ENCODE results near the gene CDK9. TPM values are rescaled to one million over a fixed set of nuclear protein-coding genes. Genes with fewer than 3 reads are reported as not detected.

CDK9 gene
- total RNA-seq = 81.1 and 86.7 TPM in 2 replicates

GRCh38 chr9:127785933-127786772 is at the start of gene CDK9:
Gene CDK9 (plus strand): TSS chr9:127786034. CDS start chr9:127786149, 115 bp downstream.

GRCh38 chr9:127778280-127779135 is 7.3 kb upstream of the CDK9 start, which contains the start of gene SH2D3C:
Gene SH2D3C (minus strand): TSS chr9:127778666. CDS start chr9:127778627, 39 bp downstream.

GRCh38 chr9:127802576-127803443 is 17.0 kb downstream of the CDK9 start, which contains the start of gene FPGS:
Gene FPGS (plus strand): TSS chr9:127802882. CDS start chr9:127802925, 43 bp downstream.

Other genes starting within 250 kb of the CDK9 start
- gene STXBP1, start 173.8 kb upstream of the CDK9 start, total RNA-seq = 9.4 and 13.0 TPM in 2 replicates
- 0.09 TPM in 1 of 2 replicates, not detected in the other for gene CFAP157, start 79.0 kb upstream of the CDK9 start, total RNA-seq
- gene PTRH1, start 70.4 kb upstream of the CDK9 start, total RNA-seq = 15.6 and 20.7 TPM in 2 replicates
- not detected in 2 replicates for gene TTC16, start 70.0 kb upstream of the CDK9 start, total RNA-seq
- 4.9 and 5.5 TPM in 2 replicates for gene TOR2A, start 50.7 kb upstream of the CDK9 start, total RNA-seq
- gene SH2D3C, start 7.4 kb upstream of the CDK9 start, total RNA-seq = 51.5 and 72.8 TPM in 2 replicates
- 43.0 and 50.4 TPM in 2 replicates for gene FPGS, start 16.8 kb downstream of the CDK9 start, total RNA-seq
- 24.6 and 29.1 TPM in 2 replicates for gene ENG, start 68.6 kb downstream of the CDK9 start, total RNA-seq
- 17.0 and 17.6 TPM in 2 replicates for gene AK1, start 91.6 kb downstream of the CDK9 start, total RNA-seq
- gene ST6GALNAC6, start 113.6 kb downstream of the CDK9 start, total RNA-seq = 36.9 and 41.7 TPM in 2 replicates
- 25.5 and 29.6 TPM in 2 replicates for gene ST6GALNAC4, start 131.0 kb downstream of the CDK9 start, total RNA-seq
- 0.87 and 1.7 TPM in 2 replicates for gene PIP5KL1, start 144.7 kb downstream of the CDK9 start, total RNA-seq
- gene DPM2, start 151.8 kb downstream of the CDK9 start, total RNA-seq = 10.7 and 14.7 TPM in 2 replicates
- gene EEIG1, start 195.0 kb downstream of the CDK9 start, total RNA-seq = 28.2 and 62.7 TPM in 2 replicates

All from dermis lymphatic vessel endothelial cell (primary cell).